Embryonic facial prominence (tissue), 1 donor: ENCODE data around the gene SP5.
"Not testable (repeated sequence)": the region's sequence is repeated elsewhere in the genome, so short reads cannot be mapped to it uniquely, and the experiment has no call there.

ENCODE experiments used
- DNase-seq: peaks from one replicate; pipeline ENCODE4 v3.0.0-alpha.2; 2016; ENCODE audit errors: extremely low spot score

The SP5 gene

DNA sequence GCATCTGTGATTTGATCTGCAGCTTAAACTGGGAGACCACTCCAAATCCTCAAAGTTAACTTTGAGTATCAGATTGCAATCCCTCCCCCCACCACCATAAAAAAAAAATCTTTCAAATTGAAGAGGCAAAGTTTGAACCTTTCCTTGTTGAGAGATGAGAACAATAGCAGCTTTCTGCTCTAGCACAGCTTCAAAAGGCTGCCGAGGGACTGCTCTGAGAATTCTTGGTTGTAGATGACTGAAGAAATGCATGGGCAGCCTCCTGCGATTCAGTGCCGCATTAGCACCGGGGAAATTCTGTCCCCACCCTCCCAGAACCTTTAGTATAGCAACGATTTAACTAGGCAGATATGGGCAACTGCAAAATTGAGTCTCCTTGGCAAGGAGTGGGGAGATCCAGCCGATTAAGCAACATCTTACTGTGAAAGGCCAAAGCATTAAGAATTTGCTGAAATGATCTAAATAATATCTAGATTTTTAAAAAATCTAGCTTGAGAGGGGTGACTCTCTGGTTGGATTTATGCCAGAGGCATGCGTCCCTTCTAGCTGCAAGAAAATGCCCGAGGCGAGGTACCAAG is 3.9 kb upstream of the SP5 start:
- no peak for DNase-seq

- DNase-seq, result no peak
Measured at GRCh38 chr2:170711774-170712652, 3.1 kb upstream of the SP5 start.

DNA sequence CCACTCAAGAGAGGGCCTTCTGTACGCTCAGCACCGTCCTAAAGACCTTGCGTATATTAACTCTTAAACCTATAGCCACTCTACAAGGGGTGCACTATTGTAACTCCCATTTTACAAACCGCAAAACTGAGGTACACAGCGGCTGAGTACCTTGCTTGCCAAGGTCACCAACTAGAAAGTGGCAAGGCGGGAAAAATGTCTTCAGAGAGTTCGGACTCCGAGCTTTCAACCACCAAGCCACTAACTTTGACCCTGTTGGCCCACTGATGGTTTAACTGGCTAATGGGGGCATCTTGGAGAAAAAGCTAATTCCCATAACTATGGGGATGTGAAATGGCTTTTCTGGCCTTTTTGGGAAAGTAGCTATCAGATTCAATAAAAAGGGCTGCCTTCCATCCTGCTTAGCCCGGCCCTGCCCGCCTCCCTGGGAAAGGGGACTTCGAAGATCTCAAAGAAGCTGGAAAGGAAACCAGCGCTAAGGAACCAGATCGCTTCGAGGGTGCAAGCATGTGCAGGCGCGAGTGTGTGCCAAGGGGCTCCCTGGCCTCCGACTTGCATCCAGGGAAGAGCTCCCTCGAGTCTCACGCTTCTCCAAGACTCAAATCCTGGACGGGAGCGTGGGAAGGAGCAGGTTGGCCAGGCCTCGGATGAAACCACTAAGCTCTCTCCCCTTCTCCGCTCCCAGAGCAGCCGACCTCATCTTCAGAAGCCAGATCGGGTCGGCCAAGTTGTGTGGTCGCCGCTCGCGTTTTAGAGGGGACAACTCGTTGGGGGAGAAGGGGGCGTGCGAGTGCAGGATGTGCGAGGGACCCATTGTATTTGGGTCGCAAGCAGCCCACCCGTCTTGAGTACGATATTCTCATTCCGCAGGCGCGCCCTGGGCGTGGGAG is 2.2 kb upstream of the SP5 start:
- no peak for DNase-seq

GRCh38 chr2:170713543-170714380 is 1.4 kb upstream of the SP5 start:
- DNase-seq, result no peak

- DNase-seq, result no peak
Measured at GRCh38 chr2:170714381-170715061, 616 bp upstream of the SP5 start.

DNA sequence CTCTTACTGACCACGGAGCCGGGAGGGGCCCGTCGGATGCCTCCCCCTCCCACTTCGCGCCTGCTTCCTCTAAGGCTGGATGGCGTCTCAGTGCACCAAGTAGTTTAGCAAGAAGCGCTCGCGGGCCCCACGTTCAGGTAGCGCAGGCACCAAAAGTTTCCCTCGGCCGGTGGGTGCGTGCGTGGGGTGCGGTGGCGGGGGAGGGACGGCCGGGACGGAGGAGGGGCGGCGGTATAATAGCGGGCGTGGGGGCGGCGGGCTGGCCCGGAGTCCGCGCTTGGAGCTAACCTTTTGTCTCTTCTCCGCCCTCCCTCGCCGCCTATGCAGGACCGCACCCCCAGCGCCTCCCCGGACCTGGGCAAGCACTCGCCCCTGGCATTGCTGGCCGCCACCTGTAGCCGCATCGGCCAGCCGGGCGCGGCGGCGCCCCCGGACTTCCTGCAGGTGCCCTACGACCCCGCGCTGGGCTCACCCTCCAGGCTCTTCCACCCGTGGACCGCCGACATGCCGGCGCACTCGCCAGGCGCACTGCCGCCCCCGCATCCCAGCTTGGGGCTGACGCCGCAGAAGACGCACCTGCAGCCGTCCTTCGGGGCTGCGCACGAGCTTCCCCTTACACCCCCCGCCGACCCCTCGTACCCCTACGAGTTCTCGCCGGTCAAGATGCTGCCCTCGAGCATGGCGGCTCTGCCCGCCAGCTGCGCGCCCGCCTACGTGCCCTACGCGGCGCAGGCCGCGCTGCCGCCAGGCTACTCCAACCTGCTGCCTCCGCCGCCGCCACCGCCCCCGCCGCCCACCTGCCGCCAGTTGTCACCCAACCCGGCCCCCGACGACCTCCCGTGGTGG is 1.0 kb downstream of the SP5 start:
- DNase-seq, result no peak

DNA sequence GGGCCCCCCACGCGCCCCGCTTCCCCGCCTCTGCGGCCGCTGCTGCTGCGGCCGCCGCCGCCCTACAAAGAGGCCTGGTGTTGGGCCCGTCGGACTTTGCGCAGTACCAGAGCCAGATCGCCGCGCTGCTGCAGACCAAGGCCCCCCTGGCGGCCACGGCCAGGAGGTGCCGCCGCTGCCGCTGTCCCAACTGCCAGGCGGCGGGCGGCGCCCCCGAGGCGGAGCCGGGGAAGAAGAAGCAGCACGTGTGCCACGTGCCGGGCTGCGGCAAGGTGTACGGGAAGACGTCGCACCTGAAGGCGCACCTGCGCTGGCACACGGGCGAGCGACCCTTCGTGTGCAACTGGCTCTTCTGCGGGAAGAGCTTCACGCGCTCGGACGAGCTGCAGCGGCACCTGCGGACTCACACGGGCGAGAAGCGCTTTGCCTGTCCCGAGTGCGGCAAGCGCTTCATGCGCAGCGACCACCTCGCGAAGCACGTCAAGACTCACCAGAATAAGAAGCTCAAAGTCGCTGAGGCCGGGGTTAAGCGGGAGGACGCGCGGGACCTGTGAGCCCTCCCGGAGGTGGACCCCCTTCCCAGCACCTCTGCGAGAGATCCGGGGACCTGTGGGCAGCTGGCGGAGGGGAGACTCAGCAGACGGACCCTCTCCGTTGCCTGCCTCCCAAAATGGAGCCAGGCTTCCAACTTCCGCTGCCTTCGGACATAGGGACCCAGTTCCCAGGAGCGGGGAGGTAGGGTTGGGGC is 1.9 kb downstream of the SP5 start:
- no peak for DNase-seq

- DNase-seq, result no peak
Measured at GRCh38 chr2:170717599-170717963, 2.4 kb downstream of the SP5 start.

- no peak for DNase-seq
Measured at GRCh38 chr2:170717991-170718589, 3.0 kb downstream of the SP5 start.

DNA sequence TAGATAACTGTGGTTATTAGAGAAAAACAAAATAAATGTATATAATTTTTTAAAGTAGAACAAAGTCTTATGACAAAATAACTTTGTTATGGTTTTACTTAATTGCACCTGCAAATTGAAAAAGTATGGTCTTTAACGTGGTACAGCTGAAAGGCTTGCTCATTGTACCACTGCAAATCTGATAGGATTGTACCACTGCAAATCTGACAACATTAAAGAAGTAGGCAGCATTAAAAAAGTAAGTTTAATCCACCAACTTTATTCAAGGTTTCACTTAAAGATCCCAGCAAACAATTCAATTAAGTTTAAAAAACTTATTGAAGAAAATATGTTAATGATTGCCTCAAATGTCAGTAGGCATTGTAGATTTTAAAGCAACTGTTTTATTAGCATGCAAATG is 4.7 kb downstream of the SP5 start:
- no peak for DNase-seq

- DNase-seq, result no peak
Measured at GRCh38 chr2:170721678-170722077, 6.5 kb downstream of the SP5 start.

GRCh38 chr2:170722301-170722700 is 7.2 kb downstream of the SP5 start:
- no peak for DNase-seq

DNA sequence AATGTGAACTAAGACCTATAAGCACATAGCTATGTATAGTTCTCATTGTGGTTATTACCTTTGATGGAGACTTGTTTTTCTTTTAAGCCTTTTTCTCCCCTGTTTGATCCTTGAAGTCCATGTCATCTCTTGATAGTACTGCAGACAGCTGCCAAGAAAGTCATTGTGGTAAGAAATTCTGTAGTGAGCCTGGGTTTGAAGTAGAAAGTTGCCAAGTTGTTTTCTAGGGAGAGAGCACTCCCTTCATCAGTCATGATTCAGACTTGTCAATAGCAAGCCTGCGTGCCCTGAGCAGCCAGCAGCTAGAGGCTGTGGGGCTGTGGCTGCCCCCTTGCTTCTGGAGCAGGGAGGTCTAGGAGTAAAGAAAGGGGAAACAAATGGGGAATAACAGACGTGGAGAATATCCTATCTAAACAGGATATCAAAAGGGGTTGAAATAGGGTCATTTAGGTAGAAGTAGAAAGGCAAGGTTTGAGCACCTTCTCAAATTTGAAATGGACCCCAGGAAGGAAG is 8.4 kb downstream of the SP5 start:
- DNase-seq, result no peak

DNA sequence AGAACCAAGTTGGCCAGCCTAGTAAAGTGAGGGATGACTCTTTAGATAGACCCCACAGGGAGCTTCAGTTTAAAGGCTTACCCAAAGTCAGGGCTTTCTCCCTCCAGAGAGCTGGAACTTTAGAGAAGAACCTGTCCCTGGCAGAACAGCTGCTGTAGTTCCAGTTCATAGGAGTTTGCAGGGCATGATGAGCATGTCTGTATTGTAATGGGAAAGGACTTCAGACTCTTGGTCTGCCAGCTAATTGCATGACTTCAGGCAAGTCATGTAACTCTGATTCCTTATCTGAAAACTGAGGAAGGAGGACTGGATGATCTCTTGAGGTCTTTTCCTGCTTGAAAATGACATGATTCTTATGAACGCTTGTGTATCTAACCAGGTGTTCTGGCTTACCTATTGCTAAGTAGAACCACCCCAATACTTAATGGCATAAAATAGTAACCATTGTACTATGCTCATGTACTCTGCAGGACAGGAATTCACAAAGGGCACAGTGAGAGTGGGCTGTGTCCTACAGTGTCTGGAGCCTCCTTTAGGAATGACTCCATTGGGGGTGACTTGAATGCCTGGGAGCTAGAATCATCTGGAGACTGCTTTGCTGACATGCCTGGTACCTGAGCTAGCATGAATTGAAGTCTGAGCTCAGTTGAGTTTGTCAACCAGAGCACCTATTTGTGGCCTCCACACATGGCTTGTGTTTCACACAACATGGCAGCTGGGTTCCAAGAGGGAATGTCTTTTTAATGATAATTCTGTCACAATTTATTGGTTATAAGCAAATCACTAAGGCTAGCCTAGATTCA is 18.9 kb downstream of the SP5 start:
- DNase-seq, result no peak

DNA sequence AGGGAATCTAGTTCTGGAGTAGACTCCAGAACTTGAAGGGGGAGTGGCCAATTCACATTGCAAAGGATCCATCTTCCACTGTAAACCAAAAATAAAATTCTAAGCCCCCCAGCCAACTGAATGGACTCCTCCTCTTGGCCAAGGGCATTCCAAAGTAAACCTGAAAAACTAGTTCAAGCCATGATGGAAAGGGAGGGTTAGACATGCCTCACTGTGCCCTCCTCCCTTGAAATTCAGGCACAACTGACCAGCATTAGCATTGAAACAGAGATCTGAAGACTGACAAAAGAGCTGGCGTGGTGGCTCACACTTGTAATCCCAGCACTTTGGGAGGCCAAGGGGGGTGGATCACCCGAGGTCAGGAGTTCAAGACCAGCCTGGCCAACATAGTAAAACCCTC is 19.5 kb downstream of the SP5 start:
- not testable (repeated sequence) for DNase-seq

- no peak for DNase-seq
Measured at GRCh38 chr2:170736628-170737027, 21.5 kb downstream of the SP5 start.

DNA sequence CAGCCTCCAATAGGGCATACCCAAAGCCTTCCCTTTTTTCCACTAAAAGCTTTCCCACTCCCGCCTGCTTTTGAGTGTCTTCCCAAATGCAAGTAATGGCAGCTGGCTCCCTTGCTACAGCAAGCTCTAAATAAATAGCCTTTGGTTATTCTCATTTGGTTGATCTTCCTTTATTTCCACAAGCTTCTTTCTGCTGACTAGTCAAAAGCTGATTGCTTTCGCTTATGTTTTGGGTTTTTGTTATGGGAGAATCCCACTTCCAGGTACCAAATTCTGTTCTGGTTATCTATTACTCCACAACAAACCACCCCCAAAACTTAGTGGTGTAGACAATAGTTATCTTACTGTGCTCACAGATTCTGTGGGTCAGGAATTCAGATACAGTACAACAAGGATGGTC is 22.3 kb downstream of the SP5 start:
- no peak for DNase-seq

DNA sequence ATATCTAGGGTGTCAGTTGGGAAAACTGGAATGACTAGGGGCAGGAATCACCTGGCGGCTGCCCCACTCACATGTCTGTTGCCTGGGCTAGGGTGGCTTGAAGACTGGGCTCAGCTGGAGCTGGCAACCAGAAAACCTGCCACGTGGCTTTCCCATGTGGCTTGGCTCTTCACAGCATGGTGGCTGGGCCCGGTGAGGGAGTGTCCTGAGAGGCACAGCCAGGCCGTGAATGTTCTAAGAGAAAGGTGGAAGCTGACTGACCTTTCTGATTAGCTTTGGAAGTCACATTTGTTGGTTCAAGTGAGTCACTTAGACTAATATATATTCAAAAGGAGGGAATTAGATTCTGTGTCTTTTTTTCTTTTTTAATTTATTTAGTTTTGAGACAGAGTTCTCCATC is 22.7 kb downstream of the SP5 start:
- DNase-seq, result no peak
